Measurements from ENCODE around the gene PAX7. TPM values are rescaled to one million over a fixed set of nuclear protein-coding genes. Genes with fewer than 3 reads are reported as not detected.

The PAX7 gene
- total RNA-seq, 4 donors from 2014 or later: not detected

DNA sequence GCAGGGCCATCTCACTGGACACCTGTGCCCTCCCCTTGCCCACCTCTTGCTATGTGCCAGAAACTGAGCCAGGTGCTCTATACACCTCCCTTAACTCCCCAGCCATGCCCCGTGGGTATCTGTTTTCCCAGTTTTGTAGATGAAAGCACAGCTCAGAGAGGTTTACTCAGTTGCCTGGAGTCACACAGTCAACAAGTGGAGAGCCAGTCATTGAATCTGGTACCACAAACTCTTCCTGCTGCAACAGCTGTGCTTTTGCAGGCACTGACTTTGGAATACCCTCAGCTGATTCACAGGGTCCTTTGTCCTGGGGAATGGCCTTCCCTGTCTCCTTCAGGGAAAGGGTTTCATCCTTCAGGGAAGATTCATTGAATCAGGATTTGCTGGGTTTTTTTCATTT is 22.1 kb downstream of the PAX7 start:
- no peak for DNase-seq
- Histone ChIP-seq H3K9me3 (no peaks in the 10 kb centered on the region), H3K27me3 (peaks cover 0 to 48% of the 10 kb centered on the region in 2 donors), H3K36me3 (no peaks in the 10 kb centered on the region), H3K4me3 (no peak overlapping the region), H3K27ac (no peak overlapping the region), H3K4me1 (no peaks in the 10 kb centered on the region)
- TF ChIP-seq, protein P1, sequence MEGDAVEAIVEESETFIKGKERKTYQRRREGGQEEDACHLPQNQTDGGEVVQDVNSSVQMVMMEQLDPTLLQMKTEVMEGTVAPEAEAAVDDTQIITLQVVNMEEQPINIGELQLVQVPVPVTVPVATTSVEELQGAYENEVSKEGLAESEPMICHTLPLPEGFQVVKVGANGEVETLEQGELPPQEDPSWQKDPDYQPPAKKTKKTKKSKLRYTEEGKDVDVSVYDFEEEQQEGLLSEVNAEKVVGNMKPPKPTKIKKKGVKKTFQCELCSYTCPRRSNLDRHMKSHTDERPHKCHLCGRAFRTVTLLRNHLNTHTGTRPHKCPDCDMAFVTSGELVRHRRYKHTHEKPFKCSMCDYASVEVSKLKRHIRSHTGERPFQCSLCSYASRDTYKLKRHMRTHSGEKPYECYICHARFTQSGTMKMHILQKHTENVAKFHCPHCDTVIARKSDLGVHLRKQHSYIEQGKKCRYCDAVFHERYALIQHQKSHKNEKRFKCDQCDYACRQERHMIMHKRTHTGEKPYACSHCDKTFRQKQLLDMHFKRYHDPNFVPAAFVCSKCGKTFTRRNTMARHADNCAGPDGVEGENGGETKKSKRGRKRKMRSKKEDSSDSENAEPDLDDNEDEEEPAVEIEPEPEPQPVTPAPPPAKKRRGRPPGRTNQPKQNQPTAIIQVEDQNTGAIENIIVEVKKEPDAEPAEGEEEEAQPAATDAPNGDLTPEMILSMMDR (IDR thresholded peaks at IDR 0.05): no peak
- TF ChIP-seq POLR2A (IDR thresholded peaks at IDR 0.05): no peak
- intact Hi-C loops (cut with DNase I; ENCODE audit: low total_unique reads): no loop called here

DNA sequence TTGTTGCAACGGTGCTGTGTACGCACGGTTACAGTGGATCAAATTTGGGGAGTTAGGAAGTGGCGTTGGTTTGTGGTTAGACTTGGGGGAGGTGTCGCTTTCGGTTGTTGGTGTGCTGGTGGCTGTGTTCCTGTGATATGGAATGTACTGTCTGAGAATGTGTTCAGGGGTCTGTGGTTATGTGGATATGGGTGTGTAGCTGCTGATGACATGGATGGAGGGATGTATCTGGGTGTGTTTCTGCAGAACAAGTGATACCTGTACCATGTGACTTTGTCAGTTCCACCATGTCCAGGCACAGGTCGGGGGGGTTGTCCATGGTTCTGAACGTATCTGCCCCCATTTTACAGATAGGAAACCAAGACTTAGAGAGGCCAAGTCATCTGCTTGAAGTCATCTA is 22.7 kb downstream of the PAX7 start:
- Histone ChIP-seq H3K4me1 (no peaks in the 10 kb centered on the region), H3K27ac (no peak overlapping the region), H3K27me3 (peaks cover 0 to 42% of the 10 kb centered on the region in 2 donors), H3K4me3 (no peak overlapping the region), H3K36me3 (no peaks in the 10 kb centered on the region), H3K9me3 (no peaks in the 10 kb centered on the region)
- TF ChIP-seq, protein P1 (IDR thresholded peaks at IDR 0.05): no peak
- TF ChIP-seq POLR2A (IDR thresholded peaks at IDR 0.05): no peak
- intact Hi-C loops (cut with DNase I; ENCODE audit: low total_unique reads): no loop called here
- no peak for DNase-seq

DNA sequence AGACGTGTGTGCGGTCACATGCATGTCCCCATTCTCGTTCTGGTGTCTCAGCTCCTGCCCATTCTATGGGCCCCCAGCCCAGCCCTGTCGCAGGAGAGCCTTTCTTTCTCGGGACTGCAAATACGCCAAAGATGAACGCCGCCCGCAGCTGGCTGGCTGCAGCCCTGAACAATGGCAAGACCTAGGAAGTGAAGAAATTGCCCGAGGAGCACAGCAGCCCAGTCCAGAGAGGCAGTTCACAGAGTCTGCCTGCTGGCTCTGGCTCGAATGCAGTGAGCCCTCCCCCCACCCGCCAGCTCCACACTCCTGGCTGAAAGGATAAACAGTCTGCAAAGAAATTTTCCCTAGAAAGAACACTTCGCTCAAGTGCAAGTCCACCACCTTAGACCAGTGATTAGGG is 23.3 kb downstream of the PAX7 start:
- intact Hi-C loops (cut with DNase I; ENCODE audit: low total_unique reads): no loop called here
- H3K4me3 ChIP-seq: no peak overlapping the region
- peaks cover 0 to 42% of the 10 kb centered on the region in 2 donors for H3K27me3 ChIP-seq

DNA sequence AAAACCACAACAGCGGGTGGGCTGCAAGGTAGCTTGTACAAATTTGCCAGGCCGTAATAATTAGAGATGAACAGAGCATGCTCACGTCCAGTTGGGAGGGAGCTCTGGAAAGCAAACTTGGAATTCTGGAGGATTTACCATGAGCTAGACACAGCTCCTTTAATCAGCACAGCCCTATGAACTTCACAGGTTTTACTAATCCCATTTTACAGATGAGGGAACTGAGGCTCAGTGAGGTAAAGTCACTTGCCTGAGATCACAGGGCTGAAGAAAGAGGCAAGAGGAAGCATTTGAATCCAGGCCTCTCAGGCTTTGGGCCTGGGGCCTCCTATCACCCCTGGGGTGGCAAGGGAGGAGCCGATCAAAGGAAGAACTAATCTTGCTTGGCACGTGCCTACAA is 24.0 kb downstream of the PAX7 start:
- Histone ChIP-seq H3K9me3 (no peaks in the 10 kb centered on the region), H3K36me3 (no peaks in the 10 kb centered on the region), H3K4me3 (no peak overlapping the region), H3K27ac (no peak overlapping the region), H3K27me3 (peaks cover 0 to 41% of the 10 kb centered on the region in 2 donors), H3K4me1 (no peaks in the 10 kb centered on the region)
- no peak for TF ChIP-seq POLR2A (IDR thresholded peaks at IDR 0.05)
- TF ChIP-seq, protein P1 (IDR thresholded peaks at IDR 0.05): no peak
- intact Hi-C loops (cut with DNase I; ENCODE audit: low total_unique reads): no loop called here
- no peak for DNase-seq

More for the DNA sequence above, 23.3 kb downstream of the PAX7 start:
- Histone ChIP-seq H3K4me1 (no peaks in the 10 kb centered on the region), H3K27ac (no peak overlapping the region), H3K9me3 (no peaks in the 10 kb centered on the region), H3K36me3 (no peaks in the 10 kb centered on the region)
- TF ChIP-seq, protein P1 (IDR thresholded peaks at IDR 0.05): no peak
- TF ChIP-seq POLR2A (IDR thresholded peaks at IDR 0.05): no peak
- no peak for DNase-seq

DNA sequence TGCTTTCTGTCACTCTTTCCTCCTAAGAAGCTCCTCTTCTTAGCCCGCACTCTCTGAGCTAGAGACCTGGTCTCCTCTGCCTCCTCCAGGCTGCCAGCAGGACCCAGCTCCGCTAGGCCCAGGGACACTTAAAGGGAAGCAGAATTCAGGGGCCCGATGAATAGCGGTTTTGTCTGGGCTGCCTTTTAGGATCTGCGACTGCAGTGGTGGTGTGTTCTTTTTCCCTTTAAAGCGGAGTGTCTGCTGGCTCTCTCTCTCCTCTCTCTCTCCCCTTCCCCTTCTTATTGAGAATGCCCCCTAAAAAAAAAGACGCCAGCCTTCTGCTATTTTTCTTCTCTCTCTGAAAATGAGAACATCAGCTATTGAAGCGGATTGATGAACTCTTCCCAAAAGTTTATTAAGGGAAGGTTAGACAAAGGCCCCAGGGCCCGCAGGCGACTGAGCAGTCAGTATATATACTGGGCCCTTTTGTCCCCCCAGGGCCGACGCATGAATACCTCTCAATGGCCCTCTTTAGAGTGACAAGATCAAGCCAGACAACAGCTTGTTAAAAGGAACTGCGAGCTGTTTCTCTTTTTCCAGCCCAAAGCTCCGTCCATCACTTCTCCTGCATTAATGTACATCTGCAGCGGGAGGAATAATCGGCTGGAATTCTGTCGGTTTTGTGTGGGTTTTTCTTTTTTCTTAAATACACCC is 27.0 kb downstream of the PAX7 start:
- no peak for DNase-seq
- Histone ChIP-seq H3K4me3 (no peak overlapping the region), H3K4me1 (no peaks in the 10 kb centered on the region), H3K27me3 (peaks cover 0 to 18% of the 10 kb centered on the region in 2 donors), H3K36me3 (no peaks in the 10 kb centered on the region), H3K9me3 (no peaks in the 10 kb centered on the region), H3K27ac (no peak overlapping the region)
- intact Hi-C loops (cut with DNase I; ENCODE audit: low total_unique reads): no loop called here
- TF ChIP-seq, protein P1 (IDR thresholded peaks at IDR 0.05): no peak
- no peak for TF ChIP-seq POLR2A (IDR thresholded peaks at IDR 0.05)

All from uterus (tissue), 4 donors.